GM12874 (cell line): ENCODE data around the gene INPP5E.
A peak's percentile ranks its signal among the peaks of the same experiment; 100 is the strongest.

Experiments used
- CTCF ChIP-seq: IDR thresholded peaks from 2 replicates; pipeline ENCODE4 v1.5.1; 2011; ENCODE audit warnings: low read depth, mild to moderate bottlenecking, control low read depth, low read length, moderate library complexity; ENCODE audit not compliant: insufficient read depth

Gene INPP5E

DNA sequence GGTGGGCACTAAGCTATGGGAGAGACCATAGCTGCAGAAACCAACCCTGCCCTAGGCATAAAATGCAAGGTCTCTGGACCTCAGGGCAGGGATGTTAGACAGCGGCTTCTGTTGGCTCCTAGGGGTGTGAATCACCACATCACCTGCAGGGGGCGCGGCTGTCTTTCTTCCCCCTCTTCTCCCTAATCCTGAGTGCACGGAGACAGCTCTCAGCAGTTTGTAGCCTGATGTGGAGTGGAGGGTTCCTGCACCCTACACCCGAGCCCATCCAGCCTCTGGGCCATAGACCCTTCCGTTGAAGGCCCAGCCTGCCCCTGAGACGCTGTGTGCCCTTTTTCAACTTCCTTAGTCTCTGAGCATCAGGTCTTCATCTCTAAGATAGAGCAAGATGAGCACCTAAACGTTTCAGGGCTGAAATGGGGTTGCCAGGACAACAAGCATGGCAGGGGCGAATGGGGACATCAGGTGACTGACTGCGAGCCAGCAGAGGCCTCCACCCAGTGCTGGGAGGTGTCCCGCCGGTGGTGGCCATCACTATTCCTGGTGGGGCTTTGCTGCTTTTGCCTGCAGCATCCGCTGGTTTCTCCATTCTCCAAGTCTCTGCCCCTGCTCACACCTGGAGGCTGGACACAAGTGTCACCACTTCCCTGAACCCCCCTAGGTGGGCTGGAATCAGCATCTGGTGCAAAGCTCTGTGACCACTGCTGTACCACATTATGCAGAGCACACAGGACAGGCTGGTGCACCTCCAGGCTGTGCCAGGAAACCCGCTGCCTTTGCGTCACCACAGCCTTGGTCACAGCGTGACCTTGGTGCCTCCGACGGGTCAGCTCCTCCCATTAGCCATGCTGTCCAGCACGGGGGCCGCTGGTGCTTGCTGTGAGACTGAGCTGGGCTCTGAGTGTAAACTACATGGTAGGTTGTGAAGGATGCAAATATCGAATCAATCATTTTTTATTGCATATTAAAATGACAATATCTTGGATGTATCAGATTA is 45.7 kb upstream of the INPP5E start:
- TF ChIP-seq CTCF, result peak; percentile 91

DNA sequence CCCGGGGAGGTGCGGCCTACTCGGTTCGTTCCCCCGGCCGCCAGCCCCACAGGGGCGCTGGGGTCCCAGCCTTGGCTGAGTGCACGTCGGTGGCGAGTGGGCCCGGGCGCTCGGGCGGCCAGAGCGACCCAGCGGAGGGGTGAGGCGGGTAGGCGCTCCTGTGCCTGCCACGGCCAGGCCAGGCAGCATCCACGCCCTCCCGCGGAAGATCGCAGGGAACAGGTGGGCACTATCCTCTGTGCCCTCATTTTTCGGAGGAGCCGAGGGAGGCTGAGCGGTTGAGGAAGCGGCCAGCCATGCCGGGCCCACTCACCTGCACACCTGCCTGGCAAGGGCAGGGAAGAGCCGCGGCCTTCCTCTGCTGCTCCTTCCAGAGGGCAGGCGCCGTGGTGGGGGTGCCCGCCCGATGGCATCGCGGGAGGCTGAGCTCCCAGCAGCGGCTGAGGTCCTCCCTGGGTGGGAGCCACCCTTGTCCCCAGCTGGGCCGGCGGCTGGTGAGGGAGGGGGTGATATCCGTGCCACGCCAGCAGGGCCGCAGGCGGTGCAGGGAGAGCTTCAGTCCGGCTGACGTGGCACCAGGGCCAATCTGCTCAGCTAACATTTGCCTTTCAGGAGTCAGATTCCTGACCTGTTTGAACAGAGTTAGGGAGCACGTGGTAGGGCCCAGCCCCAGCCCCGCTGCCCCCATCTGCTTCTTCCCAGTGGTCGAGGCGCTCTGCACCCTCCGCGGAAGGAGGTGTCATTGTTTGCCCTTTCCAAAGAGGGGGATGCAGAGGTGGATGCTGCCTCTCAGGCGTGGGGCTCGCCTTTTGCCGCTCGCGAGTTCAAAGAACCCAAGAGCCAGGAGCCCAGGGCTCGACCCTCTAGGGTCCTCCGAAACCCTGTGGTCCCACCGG is 44.8 kb upstream of the INPP5E start:
- no peak for TF ChIP-seq CTCF

DNA sequence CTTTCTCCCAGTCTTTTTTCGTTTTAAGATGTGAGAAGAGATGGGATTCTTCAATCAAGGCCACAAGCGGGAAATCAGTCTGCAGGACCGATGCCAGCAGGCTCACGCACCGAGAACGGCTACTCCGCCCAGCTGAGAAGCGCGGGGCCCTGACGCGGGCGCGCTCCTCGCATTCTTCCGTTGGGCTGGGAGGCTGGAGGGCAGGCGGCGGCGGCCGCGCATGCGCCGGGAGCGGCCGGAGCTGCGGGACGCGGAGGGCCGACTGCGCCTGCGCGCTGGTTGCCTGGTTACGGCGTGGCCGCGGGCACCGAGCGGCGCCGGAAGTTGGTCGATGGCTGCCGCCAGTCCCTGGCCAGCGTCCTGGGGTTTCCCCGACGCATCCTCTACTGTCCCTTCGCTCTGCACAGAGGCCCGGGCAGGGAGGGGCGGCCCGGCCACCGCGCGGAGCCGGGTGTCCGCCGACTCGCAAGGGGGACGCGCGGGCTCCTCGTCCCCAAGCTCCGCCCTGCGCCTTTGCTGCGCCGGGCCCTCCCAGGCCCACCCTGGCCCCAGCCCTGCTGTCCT is 44.0 kb upstream of the INPP5E start:
- TF ChIP-seq CTCF, result no peak

- TF ChIP-seq CTCF, result no peak
Observed at GRCh38 chr9:136482793-136483588, 43.3 kb upstream of the INPP5E start, which contains the start of gene SEC16A. Gene SEC16A, minus strand, starts transcription at chr9:136483040. Its CDS starts 5,425 bp downstream, at chr9:136477615.

GRCh38 chr9:136482046-136482792 is 42.6 kb upstream of the INPP5E start:
- TF ChIP-seq CTCF, result no peak

GRCh38 chr9:136481558-136481957 is 41.9 kb upstream of the INPP5E start:
- TF ChIP-seq CTCF, result no peak
